WTC11 (cell line): ENCODE data around the gene SPAG4. TPM values are rescaled to one million over a fixed set of nuclear protein-coding genes. Genes with fewer than 3 reads are reported as not detected.

Experiments used
- ATAC-seq: fragments of 200-7000 bp; cut with Tn5 transposase; 2 replicates; pipeline ENCODE4 v1.10.0; 2021; ENCODE audit warnings: mild to moderate bottlenecking, moderate library complexity
- CTCF ChIA-PET: fragments of 300-600 bp; sonication (Branson Sonifier 250); formaldehyde crosslinking; loops from one replicate; lab custom pipeline; 2021; ENCODE audit warnings: antibody characterized with exemption; lab: Charles Lee
- POLR2A ChIA-PET: fragments of 350-600 bp; sonication (Branson Sonifier 250); formaldehyde crosslinking; loops from one replicate; lab custom pipeline; 2021; ENCODE audit warnings: antibody characterized with exemption; lab: Charles Lee
- DNase-seq: peaks from one replicate; pipeline ENCODE4 v3.0.0; 2021; ENCODE audit warnings: low spot score
- H3K27ac Mint-ChIP-seq: 2 replicates; pipeline ENCODE4 v1.8.0; 2021; ENCODE audit warnings: mixed read lengths
- H3K27me3 Mint-ChIP-seq: 2 replicates; pipeline ENCODE4 v1.8.0; 2021; ENCODE audit warnings: low read depth, mild to moderate bottlenecking, moderate library complexity, mixed read lengths
- H3K36me3 Mint-ChIP-seq: 2 replicates; pipeline ENCODE4 v1.8.0; 2021; ENCODE audit warnings: mixed read lengths
- H3K4me1 Mint-ChIP-seq: 2 replicates; pipeline ENCODE4 v1.8.0; 2022; ENCODE audit warnings: mixed read lengths
- H3K4me3 Mint-ChIP-seq: 2 replicates; pipeline ENCODE4 v1.8.0; 2021; ENCODE audit warnings: mild to moderate bottlenecking, moderate library complexity, mixed read lengths
- H3K9me3 Mint-ChIP-seq: 2 replicates; pipeline ENCODE4 v1.8.0; 2021; ENCODE audit warnings: mixed read lengths
- ATF1 ChIP-seq: sonication (generic); formaldehyde crosslinking; IDR thresholded peaks from 2 replicates; pipeline ENCODE4 v1.8.1; 2023; ENCODE audit warnings: mild to moderate bottlenecking, moderate library complexity, missing genetic modification reagents
- CBFB ChIP-seq: sonication (generic); formaldehyde crosslinking; IDR thresholded peaks from 2 replicates; pipeline ENCODE4 v1.8.1; 2022; ENCODE audit warnings: mild to moderate bottlenecking, low read depth, missing genetic modification reagents
- EMX1 ChIP-seq: fragments of 250-450 bp; sonication (Bioruptor Pico); IDR thresholded peaks from 2 replicates; pipeline ENCODE4 v1.8.0; 2021; ENCODE audit warnings: mild to moderate bottlenecking
- ETV6 ChIP-seq: sonication (generic); formaldehyde crosslinking; IDR thresholded peaks from 2 replicates; pipeline ENCODE4 v1.8.1; 2022; ENCODE audit warnings: mild to moderate bottlenecking, missing genetic modification reagents
- GTF2I ChIP-seq: fragments of 250-450 bp; sonication (Bioruptor Pico); conservative IDR thresholded peaks from 2 replicates; pipeline ENCODE4 v1.4.0; 2021; ENCODE audit warnings: mild to moderate bottlenecking
- IRF2 ChIP-seq: sonication (generic); formaldehyde crosslinking; IDR thresholded peaks from 2 replicates; pipeline ENCODE4 v1.8.0; 2022; ENCODE audit warnings: low read depth, missing genetic modification reagents, borderline replicate concordance
- MXD4 ChIP-seq: fragments of 250-450 bp; sonication (Bioruptor Pico); IDR thresholded peaks from 2 replicates; pipeline ENCODE4 v1.8.0; 2021; ENCODE audit warnings: mild to moderate bottlenecking, moderate library complexity, borderline replicate concordance
- SMAD4 ChIP-seq: sonication (generic); formaldehyde crosslinking; IDR thresholded peaks from 2 replicates; pipeline ENCODE4 v1.8.0; 2022; ENCODE audit warnings: mild to moderate bottlenecking, missing genetic modification reagents
- SP1 ChIP-seq: sonication (generic); formaldehyde crosslinking; conservative IDR thresholded peaks from 2 replicates; pipeline ENCODE4 v1.8.1; 2022; ENCODE audit warnings: missing genetic modification reagents
- ZNF232 ChIP-seq: sonication (generic); formaldehyde crosslinking; IDR thresholded peaks from 2 replicates; pipeline ENCODE4 v1.8.0; 2022; ENCODE audit warnings: mild to moderate bottlenecking, missing genetic modification reagents
- total RNA-seq: library from RNA; stranded (reverse); gene quantifications from 3 replicates; pipeline ENCODE4 v1.2.3, GENCODE V29; 2021
- TF ChIP-seq, protein P1 (sequence below): sonication (generic); formaldehyde crosslinking; IDR thresholded peaks from 2 replicates; pipeline ENCODE4 v1.8.1; 2022; ENCODE audit warnings: low read depth, missing genetic modification reagents, borderline replicate concordance
- TF ChIP-seq, protein P2 (sequence below): fragments of 250-450 bp; sonication (Bioruptor Pico); IDR thresholded peaks from 2 replicates; pipeline ENCODE4 v1.9.0; 2021; ENCODE audit warnings: mild to moderate bottlenecking
- TF ChIP-seq, protein P3 (sequence below): sonication (generic); formaldehyde crosslinking; IDR thresholded peaks from 2 replicates; pipeline ENCODE4 v1.8.1; 2023; ENCODE audit warnings: mild to moderate bottlenecking, missing genetic modification reagents, moderate library complexity
- TF ChIP-seq, protein P4 (sequence below): fragments of 250-450 bp; sonication (Bioruptor Pico); conservative IDR thresholded peaks from 2 replicates; pipeline ENCODE4 v1.9.0; 2021; ENCODE audit warnings: mild to moderate bottlenecking
- TF ChIP-seq, protein P5 (sequence below): fragments of 250-450 bp; sonication (Bioruptor Pico); IDR thresholded peaks from 2 replicates; pipeline ENCODE4 v1.9.0; 2021; ENCODE audit warnings: mild to moderate bottlenecking
- TF ChIP-seq, protein P6 (sequence below): sonication (generic); formaldehyde crosslinking; IDR thresholded peaks from 2 replicates; pipeline ENCODE4 v1.8.1; 2023; ENCODE audit warnings: mild to moderate bottlenecking, missing genetic modification reagents
- TF ChIP-seq, protein P7 (sequence below): sonication (generic); formaldehyde crosslinking; IDR thresholded peaks from 2 replicates; pipeline ENCODE4 v1.8.1; 2022; ENCODE audit warnings: mild to moderate bottlenecking, missing genetic modification reagents, moderate library complexity, borderline replicate concordance
- TF ChIP-seq, protein P8 (sequence below): sonication (generic); formaldehyde crosslinking; IDR thresholded peaks from 2 replicates; pipeline ENCODE4 v1.8.1; 2023; ENCODE audit warnings: mild to moderate bottlenecking, moderate library complexity, missing genetic modification reagents
- TF ChIP-seq, protein P9 (sequence below): sonication (generic); formaldehyde crosslinking; IDR thresholded peaks from 2 replicates; pipeline ENCODE4 v1.8.0; 2023; ENCODE audit warnings: missing genetic modification reagents

SPAG4 gene
- total RNA-seq, 1 experiment from 2014 or later, result 3.5 TPM

DNA sequence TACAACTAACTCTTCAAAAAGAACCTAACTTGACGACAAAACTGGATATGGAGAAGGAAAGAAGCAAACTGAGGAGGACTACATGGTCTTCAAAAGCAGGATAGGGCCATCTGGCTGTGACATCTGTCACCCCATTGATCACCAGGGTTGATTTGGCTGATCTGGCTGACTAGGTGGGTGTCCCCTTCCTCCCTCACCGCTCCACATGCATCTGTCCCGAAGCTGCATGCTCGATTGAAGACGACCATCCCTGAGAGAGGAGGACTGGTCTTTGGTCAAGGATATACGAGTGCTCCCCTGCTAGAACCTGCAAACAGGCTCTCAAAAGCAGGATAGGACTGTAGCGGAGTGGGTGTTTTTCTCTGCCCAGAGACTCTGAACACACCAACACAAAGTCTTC, 27.4 kb downstream of the SPAG4 start:
- Mint-ChIP-seq H3K4me3 (no peak overlapping the region), H3K4me1 (peaks cover 48% of the 10 kb centered on the region), H3K36me3 (peaks cover 2% of the 10 kb centered on the region; the same call in 1 of the 2 replicates), H3K9me3 (no peaks in the 10 kb centered on the region), H3K27me3 (no peaks in the 10 kb centered on the region), H3K27ac (0 out of 2 replicates have a peak overlapping the region, but pooled peaks have one; percentile 14)
- TF ChIP-seq CBFB (no peak), ATF1 (CRISPR knock-in tag) (no peak), IRF2 (CRISPR knock-in tag) (no peak), SP1 (CRISPR knock-in tag) (no peak), SMAD4 (CRISPR knock-in tag) (no peak), MXD4 (no peak), ETV6 (CRISPR knock-in tag) (no peak), ZNF232 (CRISPR knock-in tag) (no peak), EMX1 (CRISPR knock-in tag) (no peak), GTF2I (CRISPR knock-in tag) (no peak)
- TF ChIP-seq, protein P1, sequence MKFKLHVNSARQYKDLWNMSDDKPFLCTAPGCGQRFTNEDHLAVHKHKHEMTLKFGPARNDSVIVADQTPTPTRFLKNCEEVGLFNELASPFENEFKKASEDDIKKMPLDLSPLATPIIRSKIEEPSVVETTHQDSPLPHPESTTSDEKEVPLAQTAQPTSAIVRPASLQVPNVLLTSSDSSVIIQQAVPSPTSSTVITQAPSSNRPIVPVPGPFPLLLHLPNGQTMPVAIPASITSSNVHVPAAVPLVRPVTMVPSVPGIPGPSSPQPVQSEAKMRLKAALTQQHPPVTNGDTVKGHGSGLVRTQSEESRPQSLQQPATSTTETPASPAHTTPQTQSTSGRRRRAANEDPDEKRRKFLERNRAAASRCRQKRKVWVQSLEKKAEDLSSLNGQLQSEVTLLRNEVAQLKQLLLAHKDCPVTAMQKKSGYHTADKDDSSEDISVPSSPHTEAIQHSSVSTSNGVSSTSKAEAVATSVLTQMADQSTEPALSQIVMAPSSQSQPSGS (CRISPR knock-in tag), result no peak
- TF ChIP-seq, protein P2, sequence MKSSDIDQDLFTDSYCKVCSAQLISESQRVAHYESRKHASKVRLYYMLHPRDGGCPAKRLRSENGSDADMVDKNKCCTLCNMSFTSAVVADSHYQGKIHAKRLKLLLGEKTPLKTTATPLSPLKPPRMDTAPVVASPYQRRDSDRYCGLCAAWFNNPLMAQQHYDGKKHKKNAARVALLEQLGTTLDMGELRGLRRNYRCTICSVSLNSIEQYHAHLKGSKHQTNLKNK (CRISPR knock-in tag), result no peak
- TF ChIP-seq, protein P3, sequence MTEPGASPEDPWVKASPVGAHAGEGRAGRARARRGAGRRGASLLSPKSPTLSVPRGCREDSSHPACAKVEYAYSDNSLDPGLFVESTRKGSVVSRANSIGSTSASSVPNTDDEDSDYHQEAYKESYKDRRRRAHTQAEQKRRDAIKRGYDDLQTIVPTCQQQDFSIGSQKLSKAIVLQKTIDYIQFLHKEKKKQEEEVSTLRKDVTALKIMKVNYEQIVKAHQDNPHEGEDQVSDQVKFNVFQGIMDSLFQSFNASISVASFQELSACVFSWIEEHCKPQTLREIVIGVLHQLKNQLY (CRISPR knock-in tag), result no peak
- TF ChIP-seq, protein P4, sequence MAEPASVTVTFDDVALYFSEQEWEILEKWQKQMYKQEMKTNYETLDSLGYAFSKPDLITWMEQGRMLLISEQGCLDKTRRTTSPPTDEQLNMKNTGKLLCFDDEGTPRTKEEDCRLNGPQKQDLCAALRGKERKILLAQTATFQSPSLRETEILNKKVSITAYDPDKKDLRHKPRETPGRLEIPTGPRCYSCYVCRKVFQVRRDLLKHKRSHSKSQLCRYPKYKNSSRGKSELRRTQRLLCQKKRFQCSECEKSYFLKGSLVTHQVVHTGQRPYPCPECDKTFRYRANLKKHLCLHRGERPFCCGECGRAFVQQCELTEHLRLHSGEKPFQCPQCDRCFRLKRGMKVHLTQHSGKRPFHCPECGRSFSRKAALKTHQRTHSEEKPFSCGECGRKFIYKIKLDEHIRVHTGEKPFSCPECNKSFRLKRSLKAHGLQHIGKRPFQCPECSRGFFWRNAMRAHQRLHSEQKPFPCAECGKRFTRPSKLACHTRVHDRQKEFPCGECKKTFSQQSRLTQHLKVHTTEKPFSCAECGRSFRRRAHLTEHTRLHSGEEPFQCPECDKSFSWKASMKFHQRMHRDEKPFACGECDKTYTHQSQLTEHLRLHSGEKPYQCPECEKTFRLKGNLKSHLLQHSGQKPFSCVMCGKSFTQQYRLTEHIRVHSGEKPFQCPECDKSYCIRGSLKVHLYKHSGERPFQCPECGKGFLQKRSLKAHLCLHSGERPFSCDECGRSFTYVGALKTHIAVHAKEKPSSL (CRISPR knock-in tag), result no peak
- TF ChIP-seq, protein P5, sequence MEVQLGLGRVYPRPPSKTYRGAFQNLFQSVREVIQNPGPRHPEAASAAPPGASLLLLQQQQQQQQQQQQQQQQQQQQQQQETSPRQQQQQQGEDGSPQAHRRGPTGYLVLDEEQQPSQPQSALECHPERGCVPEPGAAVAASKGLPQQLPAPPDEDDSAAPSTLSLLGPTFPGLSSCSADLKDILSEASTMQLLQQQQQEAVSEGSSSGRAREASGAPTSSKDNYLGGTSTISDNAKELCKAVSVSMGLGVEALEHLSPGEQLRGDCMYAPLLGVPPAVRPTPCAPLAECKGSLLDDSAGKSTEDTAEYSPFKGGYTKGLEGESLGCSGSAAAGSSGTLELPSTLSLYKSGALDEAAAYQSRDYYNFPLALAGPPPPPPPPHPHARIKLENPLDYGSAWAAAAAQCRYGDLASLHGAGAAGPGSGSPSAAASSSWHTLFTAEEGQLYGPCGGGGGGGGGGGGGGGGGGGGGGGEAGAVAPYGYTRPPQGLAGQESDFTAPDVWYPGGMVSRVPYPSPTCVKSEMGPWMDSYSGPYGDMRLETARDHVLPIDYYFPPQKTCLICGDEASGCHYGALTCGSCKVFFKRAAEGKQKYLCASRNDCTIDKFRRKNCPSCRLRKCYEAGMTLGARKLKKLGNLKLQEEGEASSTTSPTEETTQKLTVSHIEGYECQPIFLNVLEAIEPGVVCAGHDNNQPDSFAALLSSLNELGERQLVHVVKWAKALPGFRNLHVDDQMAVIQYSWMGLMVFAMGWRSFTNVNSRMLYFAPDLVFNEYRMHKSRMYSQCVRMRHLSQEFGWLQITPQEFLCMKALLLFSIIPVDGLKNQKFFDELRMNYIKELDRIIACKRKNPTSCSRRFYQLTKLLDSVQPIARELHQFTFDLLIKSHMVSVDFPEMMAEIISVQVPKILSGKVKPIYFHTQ (CRISPR knock-in tag), result no peak
- TF ChIP-seq, protein P6, sequence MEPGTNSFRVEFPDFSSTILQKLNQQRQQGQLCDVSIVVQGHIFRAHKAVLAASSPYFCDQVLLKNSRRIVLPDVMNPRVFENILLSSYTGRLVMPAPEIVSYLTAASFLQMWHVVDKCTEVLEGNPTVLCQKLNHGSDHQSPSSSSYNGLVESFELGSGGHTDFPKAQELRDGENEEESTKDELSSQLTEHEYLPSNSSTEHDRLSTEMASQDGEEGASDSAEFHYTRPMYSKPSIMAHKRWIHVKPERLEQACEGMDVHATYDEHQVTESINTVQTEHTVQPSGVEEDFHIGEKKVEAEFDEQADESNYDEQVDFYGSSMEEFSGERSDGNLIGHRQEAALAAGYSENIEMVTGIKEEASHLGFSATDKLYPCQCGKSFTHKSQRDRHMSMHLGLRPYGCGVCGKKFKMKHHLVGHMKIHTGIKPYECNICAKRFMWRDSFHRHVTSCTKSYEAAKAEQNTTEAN (CRISPR knock-in tag), result no peak
- TF ChIP-seq, protein P7, sequence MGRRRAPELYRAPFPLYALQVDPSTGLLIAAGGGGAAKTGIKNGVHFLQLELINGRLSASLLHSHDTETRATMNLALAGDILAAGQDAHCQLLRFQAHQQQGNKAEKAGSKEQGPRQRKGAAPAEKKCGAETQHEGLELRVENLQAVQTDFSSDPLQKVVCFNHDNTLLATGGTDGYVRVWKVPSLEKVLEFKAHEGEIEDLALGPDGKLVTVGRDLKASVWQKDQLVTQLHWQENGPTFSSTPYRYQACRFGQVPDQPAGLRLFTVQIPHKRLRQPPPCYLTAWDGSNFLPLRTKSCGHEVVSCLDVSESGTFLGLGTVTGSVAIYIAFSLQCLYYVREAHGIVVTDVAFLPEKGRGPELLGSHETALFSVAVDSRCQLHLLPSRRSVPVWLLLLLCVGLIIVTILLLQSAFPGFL (CRISPR knock-in tag), result no peak
- TF ChIP-seq, protein P8, sequence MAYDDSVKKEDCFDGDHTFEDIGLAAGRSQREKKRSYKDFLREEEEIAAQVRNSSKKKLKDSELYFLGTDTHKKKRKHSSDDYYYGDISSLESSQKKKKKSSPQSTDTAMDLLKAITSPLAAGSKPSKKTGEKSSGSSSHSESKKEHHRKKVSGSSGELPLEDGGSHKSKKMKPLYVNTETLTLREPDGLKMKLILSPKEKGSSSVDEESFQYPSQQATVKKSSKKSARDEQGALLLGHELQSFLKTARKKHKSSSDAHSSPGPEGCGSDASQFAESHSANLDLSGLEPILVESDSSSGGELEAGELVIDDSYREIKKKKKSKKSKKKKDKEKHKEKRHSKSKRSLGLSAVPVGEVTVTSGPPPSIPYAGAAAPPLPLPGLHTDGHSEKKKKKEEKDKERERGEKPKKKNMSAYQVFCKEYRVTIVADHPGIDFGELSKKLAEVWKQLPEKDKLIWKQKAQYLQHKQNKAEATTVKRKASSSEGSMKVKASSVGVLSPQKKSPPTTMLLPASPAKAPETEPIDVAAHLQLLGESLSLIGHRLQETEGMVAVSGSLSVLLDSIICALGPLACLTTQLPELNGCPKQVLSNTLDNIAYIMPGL, result no peak
- TF ChIP-seq, protein P9, sequence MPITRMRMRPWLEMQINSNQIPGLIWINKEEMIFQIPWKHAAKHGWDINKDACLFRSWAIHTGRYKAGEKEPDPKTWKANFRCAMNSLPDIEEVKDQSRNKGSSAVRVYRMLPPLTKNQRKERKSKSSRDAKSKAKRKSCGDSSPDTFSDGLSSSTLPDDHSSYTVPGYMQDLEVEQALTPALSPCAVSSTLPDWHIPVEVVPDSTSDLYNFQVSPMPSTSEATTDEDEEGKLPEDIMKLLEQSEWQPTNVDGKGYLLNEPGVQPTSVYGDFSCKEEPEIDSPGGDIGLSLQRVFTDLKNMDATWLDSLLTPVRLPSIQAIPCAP (CRISPR knock-in tag), result no peak
- POLR2A ChIA-PET, result no interaction called here
- CTCF ChIA-PET, result interaction anchor here (0.5 to 2.1 kb wide), 2 partner anchors 24 to 75 kb away, joined by 3 to 8 read pairs; no protein-coding TSS in a partner anchor
- no peak for DNase-seq
- no peak for ATAC-seq
